T follicular helper cell (primary cell): ENCODE data around the gene SAXO1.
"Not testable (repeated sequence)": the region's sequence is repeated elsewhere in the genome, so short reads cannot be mapped to it uniquely, and the experiment has no call there.

ENCODE experiments used
- DNase-seq: peaks from one replicate; pipeline ENCODE4 v3.0.0-alpha.2; 2020; ENCODE audit warnings: low read depth
- total RNA-seq, 2 experiments: gene quantifications; one replicate each; lab custom pipeline; 2026; lab: John Stamatoyannopoulos, UW

Gene SAXO1
- 0.17 to 0.36 reads per million in 2 experiments for total RNA-seq

GRCh38 chr9:19033015-19033414 is at the start of gene SAXO1:
Gene SAXO1, minus strand, starts transcription at chr9:19033209. Its CDS starts 301 bp downstream, at chr9:19032908.
- DNase-seq = no peak

DNA sequence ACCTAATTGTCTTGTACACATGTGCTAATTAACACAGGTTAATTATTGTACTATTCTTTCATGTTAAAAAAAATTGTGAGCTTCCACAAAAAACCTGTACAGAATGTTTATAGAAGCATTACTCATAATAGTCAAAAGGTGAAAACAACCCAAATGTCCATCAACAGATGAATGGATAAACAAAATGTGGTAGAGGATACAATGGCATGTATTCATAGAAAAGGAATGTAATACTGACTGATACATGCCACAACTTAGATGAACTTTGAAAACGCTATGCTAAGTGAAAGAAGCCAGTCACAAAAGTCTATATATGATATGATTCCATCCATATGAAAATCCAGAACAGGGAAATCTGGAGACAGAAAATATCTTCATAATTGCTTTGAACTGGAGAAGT is 41.8 kb upstream of the SAXO1 start:
- DNase-seq = no peak

DNA sequence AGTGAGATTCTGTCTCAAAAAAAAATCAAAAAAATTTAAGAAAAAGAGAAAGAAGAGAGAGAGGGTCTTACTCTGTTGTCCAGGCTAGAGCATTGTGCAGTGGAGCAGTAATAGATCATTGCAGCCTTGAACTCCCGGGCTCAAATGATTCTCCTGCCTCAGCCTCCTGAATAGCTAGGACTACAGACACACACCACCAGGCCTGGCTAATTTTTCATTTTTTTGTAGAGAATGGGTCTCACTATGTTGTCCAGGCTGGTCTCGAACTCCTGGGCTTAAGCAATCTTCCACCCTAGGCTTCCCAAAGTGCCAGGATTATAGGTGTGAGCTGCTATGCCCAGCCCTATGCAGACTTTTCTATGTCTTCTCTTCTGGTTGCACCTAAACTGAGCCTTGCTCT is 41.2 kb upstream of the SAXO1 start:
- no peak for DNase-seq

- no peak for DNase-seq
Measured at GRCh38 chr9:19057033-19057432, 24.0 kb upstream of the SAXO1 start.

GRCh38 chr9:19050637-19051591 is 17.9 kb upstream of the SAXO1 start:
- DNase-seq = no peak

- no peak for DNase-seq
Measured at GRCh38 chr9:19049917-19050636, 17.1 kb upstream of the SAXO1 start.

- DNase-seq = peak; percentile 92
Measured at GRCh38 chr9:19048966-19049916, 16.2 kb upstream of the SAXO1 start, which contains the start of gene RRAGA. Gene RRAGA, plus strand, starts transcription at chr9:19049427. Its CDS starts 233 bp downstream, at chr9:19049660.

GRCh38 chr9:19036611-19037010 is 3.6 kb upstream of the SAXO1 start:
- no peak for DNase-seq

GRCh38 chr9:19032406-19032805 is 603 bp downstream of the SAXO1 start:
- no peak for DNase-seq

DNA sequence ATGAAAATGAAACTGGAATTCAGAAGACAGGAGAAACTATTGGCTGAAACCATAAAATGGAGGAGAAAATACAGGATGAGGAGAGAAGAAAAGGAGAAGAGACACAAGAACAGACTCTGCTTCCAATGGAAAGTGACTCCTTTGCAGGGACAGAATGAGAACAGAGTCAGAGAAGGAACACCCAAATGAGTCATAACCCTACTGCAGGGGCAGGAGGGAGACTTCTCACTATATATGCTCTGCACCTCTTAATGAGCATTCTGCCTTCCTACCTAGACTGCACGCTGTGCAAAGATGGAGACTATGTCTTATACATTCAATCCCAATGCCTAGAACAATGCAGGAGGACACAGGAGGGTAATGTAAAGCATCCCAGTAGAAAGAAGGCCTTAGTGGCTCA is 2.1 kb downstream of the SAXO1 start:
- no peak for DNase-seq

GRCh38 chr9:19028835-19029451 is 4.1 kb downstream of the SAXO1 start:
- no peak for DNase-seq

DNA sequence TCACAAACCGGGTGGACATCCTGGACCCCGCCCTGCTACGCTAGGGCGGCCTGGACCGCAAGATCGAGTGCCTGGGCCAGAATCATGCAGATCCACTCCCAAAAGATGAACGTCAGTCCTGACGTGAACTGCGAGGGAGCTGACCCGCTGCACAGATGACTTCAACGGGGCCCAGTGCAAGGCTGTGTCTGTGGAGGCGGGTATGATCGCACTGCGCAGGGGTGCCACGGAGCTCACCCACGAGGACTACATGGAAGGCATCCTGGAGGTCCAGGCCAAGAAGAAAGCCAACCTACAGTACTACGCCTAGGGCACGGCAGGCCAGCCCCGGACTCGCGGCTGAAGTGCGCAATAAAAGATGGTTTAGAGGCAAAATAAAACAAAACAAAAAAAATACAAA is 5.2 kb downstream of the SAXO1 start:
- DNase-seq = no peak

DNA sequence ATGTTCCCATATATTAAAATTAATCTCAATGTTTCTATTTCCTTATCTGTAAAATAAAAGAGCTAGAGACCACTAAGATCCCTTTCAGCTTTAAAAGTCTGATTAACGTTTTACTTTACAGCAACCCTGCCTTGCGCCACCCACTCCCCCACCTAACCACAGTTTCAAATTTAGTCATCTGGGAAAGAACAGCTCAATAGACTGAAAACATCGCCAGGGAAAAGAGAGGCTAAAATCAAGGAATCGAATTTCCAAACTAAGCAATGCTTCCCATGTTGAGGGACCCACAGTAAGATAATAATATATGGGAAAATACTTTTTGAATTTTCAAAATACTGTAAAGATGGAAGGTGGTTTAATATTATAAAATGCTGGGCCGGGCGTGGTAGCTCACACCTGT is 6.6 kb downstream of the SAXO1 start:
- no peak for DNase-seq

DNA sequence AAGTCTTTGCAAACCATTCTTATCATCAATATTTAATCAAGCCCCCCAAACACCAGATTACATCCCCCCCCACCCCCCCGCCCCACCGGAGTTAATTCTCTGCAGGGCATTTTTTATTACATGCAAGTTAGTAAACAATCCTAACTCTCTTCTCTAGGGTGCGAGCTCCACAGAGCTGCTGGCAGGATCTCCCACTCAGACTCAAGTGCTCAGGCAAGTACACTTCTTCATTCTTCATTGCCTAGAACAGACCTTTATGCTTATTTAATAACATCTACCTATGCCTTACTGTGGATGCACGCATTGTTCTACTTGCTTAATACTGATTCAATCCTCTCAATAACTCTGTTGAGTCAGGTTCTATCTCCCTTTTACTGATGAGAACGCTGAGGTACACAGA is 9.9 kb downstream of the SAXO1 start:
- DNase-seq = no peak

- no peak for DNase-seq
Measured at GRCh38 chr9:19022206-19022605, 10.8 kb downstream of the SAXO1 start.

DNA sequence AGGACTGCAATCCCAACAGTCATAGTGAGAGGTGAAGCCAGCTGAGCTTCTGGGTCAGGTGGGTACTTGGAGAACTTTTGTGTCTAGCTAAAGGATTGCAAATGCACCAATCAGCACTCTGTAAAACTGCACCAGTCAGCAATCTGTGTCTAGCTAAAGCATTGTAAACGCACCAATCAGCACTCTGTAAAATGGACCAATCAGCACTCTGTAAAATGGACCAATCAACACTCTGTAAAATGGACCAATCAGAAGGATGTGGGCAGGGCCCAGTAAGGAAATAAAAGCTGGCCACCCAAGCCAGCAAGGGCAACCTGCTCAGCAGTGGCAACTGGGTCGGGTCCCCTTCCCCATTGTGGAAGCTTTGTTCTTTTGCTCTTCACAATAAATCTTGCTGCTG is 11.4 kb downstream of the SAXO1 start:
- DNase-seq = not testable (repeated sequence)

- no peak for DNase-seq
Measured at GRCh38 chr9:19020886-19021455, 12.0 kb downstream of the SAXO1 start.

- DNase-seq = no peak
Measured at GRCh38 chr9:19018201-19018600, 14.8 kb downstream of the SAXO1 start.

GRCh38 chr9:19009391-19009965 is 23.5 kb downstream of the SAXO1 start:
- DNase-seq = no peak

DNA sequence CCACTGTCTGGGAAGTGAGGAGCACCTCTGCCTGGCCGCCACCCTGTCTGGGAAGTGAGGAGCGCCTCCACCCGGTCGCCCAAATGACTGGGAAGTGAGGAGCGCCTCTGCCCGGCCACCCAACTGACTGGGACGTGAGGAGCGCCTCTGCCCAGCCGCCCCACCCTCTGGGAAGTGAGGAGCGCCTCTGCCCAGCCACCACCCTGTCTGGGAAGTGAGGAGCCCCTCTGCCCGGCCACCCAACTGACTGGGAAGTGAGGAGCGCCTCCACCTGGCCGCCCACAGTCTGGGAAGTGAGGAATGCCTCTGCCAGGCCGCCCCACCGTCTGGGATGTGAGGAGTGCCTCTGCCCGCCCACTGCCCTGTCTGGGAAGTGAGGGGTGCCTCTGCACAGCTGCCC is 32.9 kb downstream of the SAXO1 start:
- DNase-seq = no peak
